GM20000 (cell line): ENCODE results near the gene BICC1.

Experiments used
- DNase-seq: peaks from one replicate; pipeline ENCODE4 v3.0.0; 2012; ENCODE audit warnings: low spot score
- CTCF ChIP-seq: IDR thresholded peaks from 2 replicates; pipeline ENCODE4 v1.5.1; 2012; ENCODE audit warnings: mild to moderate bottlenecking, control low read depth; ENCODE audit errors: extremely low read depth, missing control alignments

Gene BICC1

GRCh38 chr10:58833771-58834561 lies 321.3 kb downstream of the BICC1 start:
- no peak for DNase-seq
- TF ChIP-seq CTCF: no peak

- TF ChIP-seq CTCF: no peak
- no peak for DNase-seq
Observed at GRCh38 chr10:58836176-58836700, 323.6 kb downstream of the BICC1 start.

GRCh38 chr10:58836991-58837575 lies 324.4 kb downstream of the BICC1 start:
- no peak for TF ChIP-seq CTCF
- no peak for DNase-seq

- DNase-seq: no peak
- no peak for TF ChIP-seq CTCF
Observed at GRCh38 chr10:58837826-58838225, 325.2 kb downstream of the BICC1 start.

GRCh38 chr10:58838561-58839208 lies 326.0 kb downstream of the BICC1 start:
- no peak for DNase-seq
- no peak for TF ChIP-seq CTCF

GRCh38 chr10:58839771-58840170 lies 327.1 kb downstream of the BICC1 start:
- DNase-seq: no peak
- no peak for TF ChIP-seq CTCF
